Mesothelial cell of epicardium (in vitro differentiated cells): ENCODE results near the gene SOX10. TPM values are rescaled to one million over a fixed set of nuclear protein-coding genes. Genes with fewer than 3 reads are reported as not detected.

ENCODE experiments used
- DNase-seq, 2 experiments: peaks; one replicate each; pipeline ENCODE4 v3.0.0; 2021; ENCODE audit warnings: low spot score in 2 of 2; ENCODE audit not compliant: unreplicated experiment in 2 of 2
- H3K27ac Mint-ChIP-seq: 2 replicates; pipeline ENCODE4 v1.8.0; 2021; ENCODE audit warnings: mixed read lengths
- H3K27me3 Mint-ChIP-seq: 2 replicates; pipeline ENCODE4 v1.8.0; 2021; ENCODE audit warnings: low read depth, mixed read lengths
- H3K36me3 Mint-ChIP-seq: 2 replicates; pipeline ENCODE4 v1.8.0; 2021; ENCODE audit warnings: mixed read lengths
- H3K4me1 Mint-ChIP-seq: 2 replicates; pipeline ENCODE4 v1.8.0; 2021; ENCODE audit warnings: mixed read lengths
- H3K4me3 Mint-ChIP-seq: 2 replicates; pipeline ENCODE4 v1.8.0; 2021; ENCODE audit warnings: mild to moderate bottlenecking, moderate library complexity, mixed read lengths
- H3K9me3 Mint-ChIP-seq: 2 replicates; pipeline ENCODE4 v1.8.0; 2021; ENCODE audit warnings: mixed read lengths
- total RNA-seq: library from RNA; stranded (reverse); gene quantifications from 3 replicates; pipeline ENCODE4 v1.2.1, GENCODE V29; 2021
- TF ChIP-seq, protein P1 (sequence below): fragments of 200-600 bp; sonication (generic); IDR thresholded peaks from one replicate; pipeline ENCODE4 v1.5.0; 2021; ENCODE audit warnings: antibody characterized with exemption; ENCODE audit not compliant: unreplicated experiment

SOX10 gene
- total RNA-seq: 0.07 to 0.33 TPM (median 0.09 TPM) in 3 replicates

GRCh38 chr22:37983860-37984791 lies at the start of gene SOX10:
SOX10 (minus strand) TSS chr22:37984555; CDS start chr22:37983784, 771 bp downstream.
- no peak for DNase-seq
- TF ChIP-seq, protein P1, sequence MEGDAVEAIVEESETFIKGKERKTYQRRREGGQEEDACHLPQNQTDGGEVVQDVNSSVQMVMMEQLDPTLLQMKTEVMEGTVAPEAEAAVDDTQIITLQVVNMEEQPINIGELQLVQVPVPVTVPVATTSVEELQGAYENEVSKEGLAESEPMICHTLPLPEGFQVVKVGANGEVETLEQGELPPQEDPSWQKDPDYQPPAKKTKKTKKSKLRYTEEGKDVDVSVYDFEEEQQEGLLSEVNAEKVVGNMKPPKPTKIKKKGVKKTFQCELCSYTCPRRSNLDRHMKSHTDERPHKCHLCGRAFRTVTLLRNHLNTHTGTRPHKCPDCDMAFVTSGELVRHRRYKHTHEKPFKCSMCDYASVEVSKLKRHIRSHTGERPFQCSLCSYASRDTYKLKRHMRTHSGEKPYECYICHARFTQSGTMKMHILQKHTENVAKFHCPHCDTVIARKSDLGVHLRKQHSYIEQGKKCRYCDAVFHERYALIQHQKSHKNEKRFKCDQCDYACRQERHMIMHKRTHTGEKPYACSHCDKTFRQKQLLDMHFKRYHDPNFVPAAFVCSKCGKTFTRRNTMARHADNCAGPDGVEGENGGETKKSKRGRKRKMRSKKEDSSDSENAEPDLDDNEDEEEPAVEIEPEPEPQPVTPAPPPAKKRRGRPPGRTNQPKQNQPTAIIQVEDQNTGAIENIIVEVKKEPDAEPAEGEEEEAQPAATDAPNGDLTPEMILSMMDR: no peak
- peaks cover 8% of the 10 kb centered on the region for H3K36me3 Mint-ChIP-seq
- peaks cover 3% of the 10 kb centered on the region for H3K4me1 Mint-ChIP-seq
- H3K4me3 Mint-ChIP-seq: peak within 1 kb of the TSS; percentile 15
- H3K9me3 Mint-ChIP-seq: no peaks in the 10 kb centered on the region
- no peak within 1 kb of the TSS for H3K27ac Mint-ChIP-seq
- H3K27me3 Mint-ChIP-seq: peaks cover 50% of the 10 kb centered on the region

- no peak for DNase-seq
- no peaks in the 10 kb centered on the region for H3K36me3 Mint-ChIP-seq
- H3K4me1 Mint-ChIP-seq: peaks cover 17% of the 10 kb centered on the region
- no peaks in the 10 kb centered on the region for H3K27me3 Mint-ChIP-seq
- H3K4me3 Mint-ChIP-seq: no peak overlapping the region
- H3K27ac Mint-ChIP-seq: peak overlapping the region; percentile 77
- no peaks in the 10 kb centered on the region for H3K9me3 Mint-ChIP-seq
- TF ChIP-seq, protein P1: no peak
Observed at GRCh38 chr22:38033522-38034277, 49.3 kb upstream of the SOX10 start.

DNA sequence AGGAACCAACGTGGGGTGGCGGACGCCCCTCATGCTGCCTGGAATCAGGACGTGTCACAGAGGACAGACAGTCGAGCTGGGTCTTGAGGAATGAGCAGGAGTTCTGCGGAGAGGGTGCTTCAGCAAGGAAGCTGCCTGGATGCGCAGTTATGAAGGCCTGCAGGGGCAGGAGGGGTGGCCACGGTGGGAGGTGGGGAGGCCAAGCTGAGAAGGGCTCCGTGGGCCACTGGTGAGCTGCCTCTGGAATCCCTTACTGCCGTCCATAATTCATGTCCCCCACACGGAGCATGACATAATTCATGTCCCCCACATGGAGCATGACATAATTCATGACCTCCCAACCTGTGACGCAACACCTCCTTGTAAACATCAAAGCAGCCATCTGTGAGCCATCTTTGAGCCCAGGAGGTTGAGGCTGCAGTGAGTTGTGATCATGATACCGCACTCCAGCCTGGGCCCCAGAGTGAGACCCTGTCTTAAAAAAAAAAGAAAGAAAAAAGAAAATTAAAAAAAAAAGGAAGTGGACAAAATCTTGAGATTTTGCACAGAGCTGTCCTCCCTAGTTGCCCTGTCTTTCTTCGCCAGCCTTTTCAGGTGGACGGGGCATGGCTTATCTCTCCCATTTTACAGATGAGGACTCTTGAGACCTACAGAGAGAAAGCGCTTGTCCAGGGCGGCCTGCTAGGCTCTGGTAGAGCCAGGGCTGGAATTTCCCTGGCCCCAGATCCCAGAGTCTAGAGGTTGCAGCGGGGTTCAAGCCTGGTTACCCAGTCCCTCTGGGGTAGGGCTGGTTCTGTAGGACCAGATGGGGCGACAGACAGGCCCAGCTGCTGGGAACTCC lies 48.5 kb upstream of the SOX10 start:
- no peak for DNase-seq
- Mint-ChIP-seq H3K4me1 (peaks cover 17% of the 10 kb centered on the region), H3K9me3 (no peaks in the 10 kb centered on the region), H3K36me3 (no peaks in the 10 kb centered on the region), H3K27me3 (no peaks in the 10 kb centered on the region), H3K4me3 (no peak overlapping the region), H3K27ac (no peak overlapping the region)
- TF ChIP-seq, protein P1: no peak

GRCh38 chr22:38031491-38031890 lies 47.1 kb upstream of the SOX10 start:
- no peak for DNase-seq
- H3K36me3 Mint-ChIP-seq: no peaks in the 10 kb centered on the region
- no peak overlapping the region for H3K27ac Mint-ChIP-seq
- no peak overlapping the region for H3K4me3 Mint-ChIP-seq
- no peaks in the 10 kb centered on the region for H3K27me3 Mint-ChIP-seq
- TF ChIP-seq, protein P1: no peak
- H3K9me3 Mint-ChIP-seq: no peaks in the 10 kb centered on the region
- H3K4me1 Mint-ChIP-seq: peaks cover 25% of the 10 kb centered on the region
